Esophagus muscularis mucosa (tissue), 4 donors: ENCODE data around the gene INTS3. TPM values are rescaled to one million over a fixed set of nuclear protein-coding genes. Genes with fewer than 3 reads are reported as not detected.

Source experiments
- DNase-seq: peaks from one replicate; pipeline ENCODE4 v3.0.0-alpha.2; 2017; ENCODE audit errors: extremely low spot score
- H3K27ac ChIP-seq, 4 donors: fragments of 200-600 bp; sonication (generic); replicated peaks in 1 of 4; 1 replicate in 3 of 4; 2 replicates in 1 of 4; pipeline ENCODE4 v1.5.1; 2016 to 2019; ENCODE audit warnings: mild to moderate bottlenecking in 1 of 4
- H3K27me3 ChIP-seq, 4 donors: fragments of 200-600 bp; sonication (generic); one replicate each; pipeline versions ENCODE4 v1.5.1 to v1.6.0; 2016 to 2019
- H3K36me3 ChIP-seq, 4 donors: fragments of 200-600 bp; sonication (generic); one replicate each; pipeline ENCODE4 v1.5.1; 2016 to 2019
- H3K4me1 ChIP-seq, 4 donors: fragments of 200-600 bp; sonication (generic); one replicate each; pipeline ENCODE4 v1.5.1; 2016 to 2019
- H3K4me3 ChIP-seq, 4 donors: fragments of 200-600 bp; sonication (generic); 1 replicate in 2 of 4; 2 replicates in 2 of 4; pipeline ENCODE4 v1.5.1; 2016 to 2019; ENCODE audit warnings: mild to moderate bottlenecking in 4 of 4, moderate library complexity in 1 of 4
- H3K9me3 ChIP-seq, 4 donors: fragments of 200-600 bp; sonication (generic); 1 replicate in 3 of 4; 2 replicates in 1 of 4; pipeline ENCODE4 v1.5.1; 2016 to 2019
- CTCF ChIP-seq, 3 experiments: fragments of 200-600 bp in 2 of 3; fragments of 450-650 bp in 1 of 3; sonication (generic) in 2 of 3; IDR thresholded peaks; one replicate each; pipeline ENCODE4 v1.5.1; 2017 to 2019; ENCODE audit warnings: antibody characterized with exemption in 3 of 3, mild to moderate bottlenecking in 2 of 3, moderate library complexity in 1 of 3
- EP300 ChIP-seq: sonication (generic); formaldehyde crosslinking; IDR thresholded peaks from one replicate; pipeline ENCODE4 v1.6.1; 2017; ENCODE audit warnings: antibody characterized with exemption
- POLR2A ChIP-seq: fragments of 450-650 bp; IDR thresholded peaks from one replicate; pipeline ENCODE4 v1.6.1; 2017; ENCODE audit warnings: antibody characterized with exemption, moderate library complexity, mild to moderate bottlenecking, low read depth
- POLR2AphosphoS5 ChIP-seq, 2 donors: sonication (generic); formaldehyde crosslinking; IDR thresholded peaks; one replicate each; pipeline ENCODE4 v1.6.1; 2017; ENCODE audit warnings: antibody characterized with exemption in 2 of 2
- WGBS: methylation state at CpG from one replicate; pipeline ENCODE4 v1.1.5; 2018; 5-methylcytosine and 5-hydroxymethylcytosine counted together
- intact Hi-C: fragments of 100-400 bp; cut with DNase I; formaldehyde crosslinking; loops from one replicate; pipeline ENCODE4 v1.15.1; 2023
- total RNA-seq, 4 donors: library from RNA; depleted of rRNA; stranded (reverse); fragments of >200 nt; gene quantifications; one replicate each; pipeline versions ENCODE4 v1.1.0 to v1.2.1, GENCODE V29; 2016

INTS3 gene
- total RNA-seq, 4 donors from 2014 or later: 32.3 to 45.5 (median 38.9) TPM

GRCh38 chr1:153748903-153749302 is 21.1 kb downstream of the INTS3 start:
- intact Hi-C loops: loop anchor here (2.0 to 5.0 kb wide), 3 partner anchors 70 to 237 kb away; partner anchors contain the start of gene NPR1
- Histone ChIP-seq H3K4me1 (peaks cover 53 to 73% (median 55%) of the 10 kb centered on the region in 4 donors), H3K4me3 (no peak overlapping the region), H3K9me3 (no peaks in the 10 kb centered on the region), H3K27me3 (no peaks in the 10 kb centered on the region), H3K27ac (peak overlapping the region; percentile 3 to 69 (median 44)), H3K36me3 (peaks cover 27 to 94% (median 76%) of the 10 kb centered on the region in 4 donors)
- 68% methylated on average over 2 of the region's 2 CpGs for WGBS
- TF ChIP-seq POLR2A: no peak
- no peak for TF ChIP-seq CTCF (IDR thresholded peaks at IDR 0.05)
- no peak for DNase-seq

DNA sequence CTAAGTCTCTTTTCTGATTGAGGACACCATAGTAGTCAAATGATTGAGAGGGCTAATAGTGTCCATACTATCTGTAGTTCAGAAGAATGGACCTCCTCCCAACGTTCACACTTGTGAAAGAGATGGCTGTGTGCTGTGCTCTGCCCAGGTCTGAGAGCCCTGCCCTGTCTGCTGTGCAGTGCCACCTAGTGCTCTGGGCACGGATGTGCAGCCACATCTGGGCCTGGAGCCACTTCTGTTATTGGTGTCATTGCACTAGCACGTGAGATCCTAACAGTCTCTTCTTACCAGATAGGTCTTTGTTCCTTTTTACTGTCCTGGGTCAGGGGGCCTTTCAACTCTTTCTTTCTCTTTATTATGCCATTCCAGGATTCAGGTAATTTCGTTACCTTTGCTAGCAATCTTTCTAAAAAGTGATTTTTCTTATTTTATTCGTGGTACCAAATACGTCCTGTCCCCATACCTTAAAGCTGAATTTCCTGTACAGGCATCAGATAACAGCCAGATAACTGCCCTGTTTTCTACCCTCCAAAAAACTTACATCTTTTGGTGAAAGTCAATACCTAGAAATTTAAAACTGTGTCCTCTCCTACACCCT is 21.7 kb downstream of the INTS3 start:
- H3K27me3 ChIP-seq: no peaks in the 10 kb centered on the region
- no peak overlapping the region for H3K4me3 ChIP-seq
- H3K27ac ChIP-seq: peak overlapping the region; percentile 46 to 69 (median 64)
- intact Hi-C loops: loop anchor here (2.0 to 5.0 kb wide), 3 partner anchors 71 to 237 kb away; partner anchors contain the start of gene NPR1
- WGBS: 27% methylated on average over 6 of the region's 6 CpGs
- peaks cover 53 to 73% (median 55%) of the 10 kb centered on the region in 4 donors for H3K4me1 ChIP-seq
- TF ChIP-seq EP300: no peak
- peak; percentile 74 to 85 for TF ChIP-seq POLR2AphosphoS5 (IDR thresholded peaks at IDR 0.05)
- TF ChIP-seq POLR2A: no peak
- TF ChIP-seq CTCF (IDR thresholded peaks at IDR 0.05): peak; percentile 93 to 98 (median 96)
- no peaks in the 10 kb centered on the region for H3K9me3 ChIP-seq
- peaks cover 33 to 94% (median 76%) of the 10 kb centered on the region in 4 donors for H3K36me3 ChIP-seq
- DNase-seq: peak; percentile 95

DNA sequence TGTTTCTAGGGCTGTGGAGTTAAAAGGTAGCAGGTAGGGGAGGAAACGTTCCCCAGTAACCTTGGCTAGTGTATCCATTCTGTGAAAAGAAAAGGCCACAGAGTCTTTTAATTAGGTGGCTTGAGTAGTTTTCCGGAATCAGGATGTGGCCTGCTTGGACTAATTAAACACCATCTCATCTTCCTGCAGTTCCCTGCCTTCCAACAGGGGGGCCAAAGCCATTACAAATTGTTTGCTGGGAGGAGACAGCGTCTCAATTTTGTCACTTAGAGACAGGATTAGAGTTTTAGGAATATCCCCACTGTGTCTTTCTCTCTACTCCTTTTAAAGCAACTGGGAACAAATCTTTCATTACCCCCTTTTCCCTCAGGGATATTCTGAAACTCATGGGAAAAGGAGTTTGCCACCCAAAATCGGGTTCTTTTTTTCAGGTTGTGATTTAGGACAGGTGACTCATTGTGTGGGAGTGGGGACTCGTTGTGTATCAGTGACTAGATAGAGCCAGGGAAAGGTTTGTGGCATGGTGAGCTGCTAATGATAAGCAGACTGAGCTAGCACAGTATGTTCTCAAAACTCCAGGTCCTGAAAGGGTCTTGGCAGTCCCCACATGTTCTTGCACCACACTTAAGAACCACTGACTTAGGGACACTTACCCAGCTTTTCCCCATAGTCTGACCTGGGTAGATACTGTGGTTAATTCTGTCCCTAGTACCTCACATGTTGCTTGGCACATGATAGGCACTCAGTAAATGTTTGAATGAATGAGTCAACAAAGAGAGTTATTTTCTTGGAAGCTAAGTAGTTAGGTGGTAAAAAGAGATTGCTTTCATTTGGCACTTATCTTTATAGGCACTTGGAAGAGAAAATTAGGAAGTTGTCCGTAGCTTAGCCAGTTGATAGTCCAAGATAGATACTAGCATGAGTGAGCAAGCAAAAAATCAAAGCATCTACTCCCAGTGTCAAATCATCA is 22.5 kb downstream of the INTS3 start:
- peak overlapping the region; percentile 46 to 69 (median 64) for H3K27ac ChIP-seq
- peaks cover 53 to 72% (median 55%) of the 10 kb centered on the region in 4 donors for H3K4me1 ChIP-seq
- H3K4me3 ChIP-seq: no peak overlapping the region
- H3K36me3 ChIP-seq: peaks cover 34 to 94% (median 79%) of the 10 kb centered on the region in 4 donors
- no peak for DNase-seq
- TF ChIP-seq POLR2A (no peak), POLR2AphosphoS5 (IDR thresholded peaks at IDR 0.05) (peak in 1 of 2 donors; percentile 55)
- H3K9me3 ChIP-seq: no peaks in the 10 kb centered on the region
- no peaks in the 10 kb centered on the region for H3K27me3 ChIP-seq
- intact Hi-C loops: no loop called here
- WGBS: 69% methylated on average over 6 of the region's 6 CpGs

GRCh38 chr1:153752072-153752471 is 24.2 kb downstream of the INTS3 start:
- intact Hi-C loops: no loop called here
- no peak for DNase-seq
- Histone ChIP-seq H3K27me3 (no peaks in the 10 kb centered on the region), H3K4me3 (no peak overlapping the region), H3K9me3 (no peaks in the 10 kb centered on the region), H3K36me3 (peaks cover 39 to 94% (median 80%) of the 10 kb centered on the region in 4 donors), H3K27ac (peak overlapping the region; percentile 41 to 69 (median 64)), H3K4me1 (peaks cover 53 to 57% (median 55%) of the 10 kb centered on the region in 4 donors)
- 68% methylated on average over 2 of the region's 2 CpGs for WGBS
- TF ChIP-seq POLR2A: no peak
- TF ChIP-seq POLR2AphosphoS5 (IDR thresholded peaks at IDR 0.05): peak in 1 of 2 donors; percentile 7

DNA sequence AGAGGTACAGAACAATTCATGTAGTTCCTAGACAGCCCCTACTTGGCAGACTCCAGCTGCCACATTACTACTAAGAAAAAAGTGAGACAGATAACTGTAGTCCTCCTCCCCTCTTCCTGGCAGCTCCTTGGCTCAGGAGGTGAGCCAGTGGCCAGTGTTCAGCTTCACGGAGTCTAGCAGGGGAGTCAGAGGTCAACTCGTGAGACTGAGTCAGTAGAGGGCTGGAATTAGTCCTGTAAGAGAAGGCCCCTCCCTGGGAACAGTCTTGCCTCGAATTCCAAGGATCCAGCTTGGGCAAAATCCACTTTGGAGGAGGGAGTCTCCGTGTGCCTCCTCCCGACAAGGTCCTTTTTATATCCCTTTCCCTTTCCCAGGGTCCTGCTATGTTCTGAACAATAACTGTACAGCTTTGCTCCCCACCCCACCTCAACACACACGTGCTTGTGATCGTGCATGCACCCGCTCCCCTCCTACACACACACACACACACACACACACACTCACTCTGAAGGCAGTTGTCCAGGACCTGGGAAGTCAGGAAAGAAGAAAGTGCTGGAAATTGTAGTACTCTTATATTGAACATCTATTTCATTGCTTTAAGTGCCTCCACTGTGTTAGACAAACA is 24.8 kb downstream of the INTS3 start:
- no peaks in the 10 kb centered on the region for H3K27me3 ChIP-seq
- TF ChIP-seq POLR2AphosphoS5 (IDR thresholded peaks at IDR 0.05): peak; percentile 48 to 65
- TF ChIP-seq POLR2A: no peak
- peak overlapping the region; percentile 41 to 69 (median 64) for H3K27ac ChIP-seq
- intact Hi-C loops: no loop called here
- H3K36me3 ChIP-seq: peaks cover 38 to 94% (median 80%) of the 10 kb centered on the region in 4 donors
- H3K4me1 ChIP-seq: peaks cover 49 to 55% (median 53%) of the 10 kb centered on the region in 4 donors
- WGBS: 48% methylated on average over 8 of the region's 8 CpGs
- no peak overlapping the region for H3K4me3 ChIP-seq
- no peaks in the 10 kb centered on the region for H3K9me3 ChIP-seq
- no peak for DNase-seq
